ENCODE results near the gene TBC1D32. TPM values are rescaled to one million over a fixed set of nuclear protein-coding genes. Genes with fewer than 3 reads are reported as not detected.

The TBC1D32 gene
- total RNA-seq, 1 experiment from 2014 or later: 10.2 TPM

DNA sequence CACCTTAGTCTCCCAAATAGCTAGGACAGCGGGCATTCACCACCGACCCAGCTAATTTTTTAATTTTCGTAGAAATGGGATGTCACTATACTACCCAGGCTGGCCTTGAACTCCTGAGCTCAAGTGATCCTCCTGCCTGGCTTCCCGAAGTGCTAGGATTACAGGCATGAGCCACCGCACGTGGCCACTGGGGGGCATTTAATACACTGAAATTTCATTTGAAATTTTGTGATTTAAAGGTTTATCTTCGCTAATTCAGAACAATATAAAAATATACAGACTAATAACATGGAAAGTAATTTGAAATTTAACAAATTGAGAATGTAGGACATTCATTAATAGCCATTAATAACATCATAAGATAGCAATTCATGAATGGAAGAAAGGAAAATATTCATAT, 20.5 kb upstream of the TBC1D32 start:
- no peaks in the 10 kb centered on the region for H3K9me3 Mint-ChIP-seq (ENCODE audit: unreplicated experiment)
- no peak overlapping the region for H3K4me3 Mint-ChIP-seq (ENCODE audit: unreplicated experiment)
- CTCF ChIA-PET: interaction anchor here (0.6 to 2.4 kb wide), 3 partner anchors 20 to 46 kb away, joined by 4 to 15 read pairs (median 5); no protein-coding TSS in a partner anchor
- POLR2A ChIA-PET: no interaction called here
- H3K4me1 Mint-ChIP-seq (ENCODE audit: insufficient read depth, unreplicated experiment): no peaks in the 10 kb centered on the region
- no peaks in the 10 kb centered on the region for H3K36me3 Mint-ChIP-seq (ENCODE audit: insufficient read depth, unreplicated experiment)
- BruUV-seq (replicated peaks): no TSS peak
- intact Hi-C loops (cut with micrococcal nuclease): no loop called here
- no peaks in the 10 kb centered on the region for H3K27me3 Mint-ChIP-seq (ENCODE audit: insufficient read depth, unreplicated experiment)
- H3K27ac Mint-ChIP-seq (ENCODE audit: low read depth, unreplicated experiment): no peak overlapping the region
- no peak for DNase-seq (ENCODE audit: unreplicated experiment)
- TF ChIP-seq, protein P1, sequence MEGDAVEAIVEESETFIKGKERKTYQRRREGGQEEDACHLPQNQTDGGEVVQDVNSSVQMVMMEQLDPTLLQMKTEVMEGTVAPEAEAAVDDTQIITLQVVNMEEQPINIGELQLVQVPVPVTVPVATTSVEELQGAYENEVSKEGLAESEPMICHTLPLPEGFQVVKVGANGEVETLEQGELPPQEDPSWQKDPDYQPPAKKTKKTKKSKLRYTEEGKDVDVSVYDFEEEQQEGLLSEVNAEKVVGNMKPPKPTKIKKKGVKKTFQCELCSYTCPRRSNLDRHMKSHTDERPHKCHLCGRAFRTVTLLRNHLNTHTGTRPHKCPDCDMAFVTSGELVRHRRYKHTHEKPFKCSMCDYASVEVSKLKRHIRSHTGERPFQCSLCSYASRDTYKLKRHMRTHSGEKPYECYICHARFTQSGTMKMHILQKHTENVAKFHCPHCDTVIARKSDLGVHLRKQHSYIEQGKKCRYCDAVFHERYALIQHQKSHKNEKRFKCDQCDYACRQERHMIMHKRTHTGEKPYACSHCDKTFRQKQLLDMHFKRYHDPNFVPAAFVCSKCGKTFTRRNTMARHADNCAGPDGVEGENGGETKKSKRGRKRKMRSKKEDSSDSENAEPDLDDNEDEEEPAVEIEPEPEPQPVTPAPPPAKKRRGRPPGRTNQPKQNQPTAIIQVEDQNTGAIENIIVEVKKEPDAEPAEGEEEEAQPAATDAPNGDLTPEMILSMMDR (IDR thresholded peaks at IDR 0.05; ENCODE audit: unreplicated experiment): no peak

- BruUV-seq (replicated peaks): no TSS peak
- Mint-ChIP-seq H3K4me1 (ENCODE audit: insufficient read depth, unreplicated experiment) (no peaks in the 10 kb centered on the region), H3K36me3 (ENCODE audit: insufficient read depth, unreplicated experiment) (no peaks in the 10 kb centered on the region), H3K27me3 (ENCODE audit: insufficient read depth, unreplicated experiment) (no peaks in the 10 kb centered on the region), H3K27ac (ENCODE audit: low read depth, unreplicated experiment) (no peak overlapping the region), H3K9me3 (ENCODE audit: unreplicated experiment) (no peaks in the 10 kb centered on the region), H3K4me3 (ENCODE audit: unreplicated experiment) (no peak overlapping the region)
- DNase-seq (ENCODE audit: unreplicated experiment): no peak
- ChIA-PET CTCF (no interaction called here), POLR2A (no interaction called here)
- intact Hi-C loops (cut with micrococcal nuclease): no loop called here
- TF ChIP-seq, protein P1 (IDR thresholded peaks at IDR 0.05; ENCODE audit: unreplicated experiment): no peak
Observed at GRCh38 chr6:121352941-121353340, 18.7 kb upstream of the TBC1D32 start.

- Mint-ChIP-seq H3K27me3 (ENCODE audit: insufficient read depth, unreplicated experiment) (no peaks in the 10 kb centered on the region), H3K9me3 (ENCODE audit: unreplicated experiment) (no peaks in the 10 kb centered on the region), H3K27ac (ENCODE audit: low read depth, unreplicated experiment) (no peak overlapping the region), H3K36me3 (ENCODE audit: insufficient read depth, unreplicated experiment) (no peaks in the 10 kb centered on the region), H3K4me1 (ENCODE audit: insufficient read depth, unreplicated experiment) (no peaks in the 10 kb centered on the region), H3K4me3 (ENCODE audit: unreplicated experiment) (no peak overlapping the region)
- ChIA-PET CTCF (no interaction called here), POLR2A (interaction anchor here (0.7 kb wide), 1 partner anchor 17 kb away, joined by 3 read pairs; no protein-coding TSS in a partner anchor)
- DNase-seq (ENCODE audit: unreplicated experiment): no peak
- intact Hi-C loops (cut with micrococcal nuclease): no loop called here
- no TSS peak for BruUV-seq (replicated peaks)
- TF ChIP-seq, protein P1 (IDR thresholded peaks at IDR 0.05; ENCODE audit: unreplicated experiment): no peak
Observed at GRCh38 chr6:121351916-121352315, 17.6 kb upstream of the TBC1D32 start.

GRCh38 chr6:121349596-121349995, 15.3 kb upstream of the TBC1D32 start:
- DNase-seq (ENCODE audit: unreplicated experiment): no peak
- H3K4me3 Mint-ChIP-seq (ENCODE audit: unreplicated experiment): no peak overlapping the region
- no TSS peak for BruUV-seq (replicated peaks)
- H3K27me3 Mint-ChIP-seq (ENCODE audit: insufficient read depth, unreplicated experiment): no peaks in the 10 kb centered on the region
- TF ChIP-seq, protein P1 (IDR thresholded peaks at IDR 0.05; ENCODE audit: unreplicated experiment): no peak
- CTCF ChIA-PET: no interaction called here
- no peaks in the 10 kb centered on the region for H3K4me1 Mint-ChIP-seq (ENCODE audit: insufficient read depth, unreplicated experiment)
- H3K36me3 Mint-ChIP-seq (ENCODE audit: insufficient read depth, unreplicated experiment): no peaks in the 10 kb centered on the region
- no peaks in the 10 kb centered on the region for H3K9me3 Mint-ChIP-seq (ENCODE audit: unreplicated experiment)
- intact Hi-C loops (cut with micrococcal nuclease): no loop called here
- no peak overlapping the region for H3K27ac Mint-ChIP-seq (ENCODE audit: low read depth, unreplicated experiment)
- POLR2A ChIA-PET: interaction anchor here (0.6 kb wide), 1 partner anchor 653 kb away, joined by 3 read pairs; no protein-coding TSS in a partner anchor

All from MCF 10A (cell line).